Subcutaneous adipose tissue (tissue), 4 donors: ENCODE measurements around the gene ZNF525. TPM values are rescaled to one million over a fixed set of nuclear protein-coding genes. Genes with fewer than 3 reads are reported as not detected.

Experiments used
- CTCF ChIP-seq: fragments of 450-650 bp; IDR thresholded peaks from one replicate; pipeline ENCODE4 v1.5.1; 2016; ENCODE audit warnings: low read depth, mild to moderate bottlenecking, control low read depth, antibody characterized with exemption, moderate library complexity
- total RNA-seq, 4 donors: library from RNA; depleted of rRNA; stranded (reverse); fragments of >200 nt; gene quantifications; one replicate each; pipeline ENCODE4 v1.1.0, GENCODE V29; 2016

The ZNF525 gene
- total RNA-seq, 4 donors from 2014 or later = 5.8 to 9.6 (median 8.2) TPM

DNA sequence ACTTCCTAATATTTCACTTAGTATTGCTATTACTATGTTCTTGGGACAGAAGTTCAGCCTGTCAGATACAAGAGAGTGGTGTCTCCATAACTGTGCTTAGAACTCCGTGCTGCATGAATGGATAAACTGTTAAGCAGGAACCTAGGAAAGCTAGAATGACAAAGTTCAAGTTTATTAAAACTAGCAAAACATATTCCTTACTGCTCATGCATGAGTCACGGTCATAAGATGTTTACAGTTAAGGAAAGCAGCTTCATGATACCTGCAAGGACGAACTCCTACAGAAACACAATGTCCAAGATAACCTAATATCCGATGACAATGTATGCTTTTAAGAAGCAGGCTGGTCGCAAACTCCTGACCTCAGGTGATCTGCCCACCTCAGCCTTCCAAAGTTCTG lies 23.4 kb downstream of the ZNF525 start:
- TF ChIP-seq CTCF = no peak

DNA sequence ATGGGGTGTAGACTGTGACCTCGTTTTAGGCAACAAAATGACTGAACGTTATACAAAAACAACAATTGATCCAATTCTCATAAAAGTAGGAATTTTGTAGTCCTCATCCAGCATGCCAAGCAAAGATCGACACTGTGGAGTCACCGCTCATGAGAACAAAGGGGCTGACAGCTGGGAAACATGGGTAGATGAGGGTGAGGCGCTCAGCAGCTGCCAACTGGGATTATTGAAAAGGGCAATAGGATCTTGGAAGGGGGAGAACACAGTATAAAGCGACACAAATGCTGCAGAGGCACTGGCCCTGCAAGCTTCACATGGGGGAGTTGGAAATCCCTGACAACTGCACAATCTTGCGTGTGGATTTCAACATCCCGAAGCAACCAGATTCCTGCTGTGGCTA lies 24.1 kb downstream of the ZNF525 start:
- TF ChIP-seq CTCF = no peak

DNA sequence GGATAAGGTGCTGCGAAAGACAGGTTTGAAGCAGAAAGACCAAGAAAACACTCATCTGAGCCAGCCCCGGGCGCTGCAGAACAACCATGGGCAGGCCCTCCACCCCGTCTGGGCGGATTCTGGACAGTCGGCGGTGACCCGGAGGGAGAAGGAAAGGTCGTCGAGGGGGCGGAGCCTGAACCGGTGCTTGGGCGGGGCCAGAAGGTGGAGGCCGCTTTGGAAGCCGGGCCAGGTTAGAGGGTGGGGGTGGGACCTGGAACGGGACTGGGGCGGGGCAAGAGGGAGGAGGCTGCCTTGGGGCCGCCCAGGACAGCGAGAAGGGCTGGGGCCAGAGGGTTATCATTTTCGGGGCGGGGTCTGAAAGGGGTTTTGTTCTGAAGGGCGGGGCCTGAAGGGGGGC lies 24.5 kb downstream of the ZNF525 start:
- no peak for TF ChIP-seq CTCF

- no peak for TF ChIP-seq CTCF
Measured at GRCh38 chr19:53394522-53394973, 29.0 kb downstream of the ZNF525 start.

DNA sequence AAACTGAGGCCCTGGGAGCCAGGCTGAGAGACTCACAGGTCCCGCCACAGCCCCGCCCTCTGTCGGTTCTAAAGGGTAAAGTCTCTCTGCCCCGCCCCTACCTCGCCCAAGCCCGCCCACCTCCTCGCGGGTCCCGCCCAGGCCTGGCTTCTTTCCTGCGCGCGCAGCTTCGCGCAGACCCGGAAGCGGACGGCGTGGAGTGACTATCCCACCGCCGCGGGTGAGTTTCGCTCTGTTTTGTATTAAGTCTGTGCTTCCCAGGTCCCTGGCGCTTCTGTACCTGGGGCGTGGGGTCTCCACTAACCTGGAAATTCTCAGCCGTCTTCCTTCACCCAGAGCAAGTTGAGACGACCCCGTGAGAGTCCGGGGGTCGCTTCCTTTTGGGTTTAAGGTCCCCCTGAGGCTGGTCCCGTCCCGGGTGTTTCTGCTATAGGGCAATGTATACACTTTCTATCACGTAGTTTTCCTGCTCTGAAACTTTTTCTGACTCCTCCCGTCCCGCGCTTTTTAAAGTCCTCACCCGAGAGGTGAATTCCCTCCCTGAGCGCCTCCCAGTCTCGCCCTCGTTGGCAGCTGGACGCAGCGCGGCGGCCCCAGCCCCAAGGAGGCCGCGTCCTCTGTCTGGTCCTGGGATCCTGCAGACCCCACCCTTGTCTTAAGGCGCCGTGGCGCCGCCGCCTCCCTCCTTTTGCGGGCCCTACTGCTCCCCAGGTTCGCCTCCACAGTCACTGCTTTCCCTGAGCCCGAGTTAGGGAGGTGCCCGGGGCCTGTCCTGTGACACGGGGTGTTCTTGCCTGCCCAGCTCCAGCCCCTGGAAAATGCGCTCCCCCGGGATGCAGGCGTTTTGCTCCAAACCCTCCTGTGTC lies 29.7 kb downstream of the ZNF525 start, which contains the start of gene ZNF765:
Gene ZNF765 (plus strand): TSS at position 176 of the 866 bp plus-strand sequence. CDS start 2,867 bp downstream, outside the sequence.
- TF ChIP-seq CTCF = no peak

GRCh38 chr19:53396525-53396868 lies 31.0 kb downstream of the ZNF525 start:
- TF ChIP-seq CTCF = no peak

- TF ChIP-seq CTCF = no peak
Measured at GRCh38 chr19:53409505-53410204, 44.1 kb downstream of the ZNF525 start.
